HEK293 (cell line): Measurements from ENCODE around the gene ITGB5.

Experiments used
- RBAK ChIP-seq: fragments of 450-650 bp; formaldehyde crosslinking; IDR thresholded peaks from 2 replicates; pipeline ENCODE4 v1.5.1; 2016; ENCODE audit warnings: missing biosample characterization, missing genetic modification characterization
- ZEB2 ChIP-seq: fragments of 450-650 bp; formaldehyde crosslinking; IDR thresholded peaks from 2 replicates; pipeline ENCODE4 v1.5.1; 2016; ENCODE audit warnings: missing biosample characterization, missing genetic modification characterization
- ZNF274 ChIP-seq, 2 experiments: fragments of 200-500 bp in 1 of 2; fragments of 450-650 bp in 1 of 2; sonication (Bioruptor generic) in 1 of 2; formaldehyde crosslinking in 1 of 2; IDR thresholded peaks; 2 replicates each; pipeline versions ENCODE4 v1.5.1 to v1.6.1; 2014 to 2016; ENCODE audit warnings: borderline replicate concordance in 1 of 2, inconsistent platforms in 1 of 2, low read length in 1 of 2, missing biosample characterization in 1 of 2, missing genetic modification characterization in 1 of 2
- ZNF426 ChIP-seq: fragments of 450-650 bp; formaldehyde crosslinking; IDR thresholded peaks from 2 replicates; pipeline ENCODE4 v1.5.1; 2017; ENCODE audit warnings: missing biosample characterization, missing genetic modification characterization, mild to moderate bottlenecking, inconsistent platforms, moderate library complexity
- ZNF792 ChIP-seq: fragments of 450-650 bp; formaldehyde crosslinking; IDR thresholded peaks from 2 replicates; pipeline ENCODE4 v1.5.1; 2016; ENCODE audit warnings: missing biosample characterization, missing genetic modification characterization
- TF ChIP-seq, protein P1 (sequence below): fragments of 450-650 bp; formaldehyde crosslinking; IDR thresholded peaks from 2 replicates; pipeline ENCODE4 v1.5.1; 2016; ENCODE audit warnings: missing biosample characterization, missing genetic modification characterization
- TF ChIP-seq, protein P2 (sequence below): fragments of 450-650 bp; formaldehyde crosslinking; IDR thresholded peaks from 2 replicates; pipeline ENCODE4 v1.5.1; 2016; ENCODE audit warnings: missing biosample characterization, missing genetic modification characterization

DNA sequence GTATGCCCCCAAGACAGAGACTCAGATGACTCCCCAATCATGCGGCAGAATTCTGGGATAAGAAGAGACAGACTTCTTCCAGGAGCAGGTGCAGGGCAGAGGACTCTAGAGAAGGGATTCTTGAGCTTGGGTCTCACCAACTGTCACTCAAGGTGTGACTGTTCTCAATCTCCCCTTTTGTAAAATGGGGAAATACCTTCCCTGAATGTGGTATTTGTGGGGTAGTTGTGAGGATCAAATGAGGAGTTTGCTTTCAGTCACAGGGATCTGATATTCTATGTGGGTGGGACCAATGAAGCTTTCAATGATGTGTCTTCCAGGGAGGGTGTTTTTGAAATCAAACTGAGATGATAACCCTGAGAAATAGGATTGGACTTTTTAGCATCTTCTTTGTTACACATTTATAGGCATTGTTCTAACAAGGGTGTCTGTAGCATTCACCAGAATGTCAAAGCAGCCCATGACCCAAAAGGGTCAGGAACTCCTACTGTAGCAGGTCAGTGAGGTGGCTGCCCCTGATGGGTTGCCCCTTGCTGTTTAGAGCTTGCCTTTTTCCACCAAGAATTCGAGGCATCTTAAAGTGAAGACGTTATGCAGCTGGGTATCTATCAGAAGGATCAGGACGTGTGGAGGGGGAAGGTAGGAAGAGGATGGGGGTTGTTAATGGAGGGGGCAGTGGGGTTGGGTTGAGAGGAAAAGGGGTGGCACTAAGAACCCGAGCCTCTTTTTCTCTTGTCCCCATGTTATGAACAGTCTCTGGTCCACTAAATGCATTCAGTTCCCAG is 128.1 kb downstream of the ITGB5 start:
- TF ChIP-seq, protein P1, sequence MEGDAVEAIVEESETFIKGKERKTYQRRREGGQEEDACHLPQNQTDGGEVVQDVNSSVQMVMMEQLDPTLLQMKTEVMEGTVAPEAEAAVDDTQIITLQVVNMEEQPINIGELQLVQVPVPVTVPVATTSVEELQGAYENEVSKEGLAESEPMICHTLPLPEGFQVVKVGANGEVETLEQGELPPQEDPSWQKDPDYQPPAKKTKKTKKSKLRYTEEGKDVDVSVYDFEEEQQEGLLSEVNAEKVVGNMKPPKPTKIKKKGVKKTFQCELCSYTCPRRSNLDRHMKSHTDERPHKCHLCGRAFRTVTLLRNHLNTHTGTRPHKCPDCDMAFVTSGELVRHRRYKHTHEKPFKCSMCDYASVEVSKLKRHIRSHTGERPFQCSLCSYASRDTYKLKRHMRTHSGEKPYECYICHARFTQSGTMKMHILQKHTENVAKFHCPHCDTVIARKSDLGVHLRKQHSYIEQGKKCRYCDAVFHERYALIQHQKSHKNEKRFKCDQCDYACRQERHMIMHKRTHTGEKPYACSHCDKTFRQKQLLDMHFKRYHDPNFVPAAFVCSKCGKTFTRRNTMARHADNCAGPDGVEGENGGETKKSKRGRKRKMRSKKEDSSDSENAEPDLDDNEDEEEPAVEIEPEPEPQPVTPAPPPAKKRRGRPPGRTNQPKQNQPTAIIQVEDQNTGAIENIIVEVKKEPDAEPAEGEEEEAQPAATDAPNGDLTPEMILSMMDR (tag by site-specific recombination) = no peak
- TF ChIP-seq ZNF426 (tag by site-specific recombination) (no peak), ZEB2 (tag by site-specific recombination) (no peak), ZNF792 (no peak), RBAK (tag by site-specific recombination) (no peak), ZNF274 (IDR thresholded peaks at IDR 0.05; ENCODE audit: low read length) (no peak), ZNF274 (tag by site-specific recombination; IDR thresholded peaks at IDR 0.05; ENCODE audit: borderline replicate concordance) (no peak)
- TF ChIP-seq, protein P2, sequence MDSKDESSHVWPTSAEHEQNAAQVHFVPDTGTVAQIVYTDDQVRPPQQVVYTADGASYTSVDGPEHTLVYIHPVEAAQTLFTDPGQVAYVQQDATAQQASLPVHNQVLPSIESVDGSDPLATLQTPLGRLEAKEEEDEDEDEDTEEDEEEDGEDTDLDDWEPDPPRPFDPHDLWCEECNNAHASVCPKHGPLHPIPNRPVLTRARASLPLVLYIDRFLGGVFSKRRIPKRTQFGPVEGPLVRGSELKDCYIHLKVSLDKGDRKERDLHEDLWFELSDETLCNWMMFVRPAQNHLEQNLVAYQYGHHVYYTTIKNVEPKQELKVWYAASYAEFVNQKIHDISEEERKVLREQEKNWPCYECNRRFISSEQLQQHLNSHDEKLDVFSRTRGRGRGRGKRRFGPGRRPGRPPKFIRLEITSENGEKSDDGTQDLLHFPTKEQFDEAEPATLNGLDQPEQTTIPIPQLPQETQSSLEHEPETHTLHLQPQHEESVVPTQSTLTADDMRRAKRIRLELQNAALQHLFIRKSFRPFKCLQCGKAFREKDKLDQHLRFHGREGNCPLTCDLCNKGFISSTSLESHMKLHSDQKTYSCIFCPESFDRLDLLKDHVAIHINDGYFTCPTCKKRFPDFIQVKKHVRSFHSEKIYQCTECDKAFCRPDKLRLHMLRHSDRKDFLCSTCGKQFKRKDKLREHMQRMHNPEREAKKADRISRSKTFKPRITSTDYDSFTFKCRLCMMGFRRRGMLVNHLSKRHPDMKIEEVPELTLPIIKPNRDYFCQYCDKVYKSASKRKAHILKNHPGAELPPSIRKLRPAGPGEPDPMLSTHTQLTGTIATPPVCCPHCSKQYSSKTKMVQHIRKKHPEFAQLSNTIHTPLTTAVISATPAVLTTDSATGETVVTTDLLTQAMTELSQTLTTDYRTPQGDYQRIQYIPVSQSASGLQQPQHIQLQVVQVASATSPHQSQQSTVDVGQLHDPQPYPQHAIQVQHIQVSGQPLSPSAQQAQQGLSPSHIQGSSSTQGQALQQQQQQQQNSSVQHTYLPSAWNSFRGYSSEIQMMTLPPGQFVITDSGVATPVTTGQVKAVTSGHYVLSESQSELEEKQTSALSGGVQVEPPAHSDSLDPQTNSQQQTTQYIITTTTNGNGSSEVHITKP (tag by site-specific recombination) = no peak
